Activated CD8-positive, alpha-beta memory T cell treated with anti-CD3 and anti-CD28 coated beads, Interleukin-2, amount 50 U/mL, for 24 hours (primary cell): Measurements from ENCODE around the gene TMC7.
"Not testable (repeated sequence)": the region's sequence is repeated elsewhere in the genome, so short reads cannot be mapped to it uniquely, and the experiment has no call there.

Source experiments
- DNase-seq: peaks from one replicate; pipeline ENCODE4 v3.0.0-alpha.2; 2020; ENCODE audit errors: extremely low read depth

The TMC7 gene

DNA sequence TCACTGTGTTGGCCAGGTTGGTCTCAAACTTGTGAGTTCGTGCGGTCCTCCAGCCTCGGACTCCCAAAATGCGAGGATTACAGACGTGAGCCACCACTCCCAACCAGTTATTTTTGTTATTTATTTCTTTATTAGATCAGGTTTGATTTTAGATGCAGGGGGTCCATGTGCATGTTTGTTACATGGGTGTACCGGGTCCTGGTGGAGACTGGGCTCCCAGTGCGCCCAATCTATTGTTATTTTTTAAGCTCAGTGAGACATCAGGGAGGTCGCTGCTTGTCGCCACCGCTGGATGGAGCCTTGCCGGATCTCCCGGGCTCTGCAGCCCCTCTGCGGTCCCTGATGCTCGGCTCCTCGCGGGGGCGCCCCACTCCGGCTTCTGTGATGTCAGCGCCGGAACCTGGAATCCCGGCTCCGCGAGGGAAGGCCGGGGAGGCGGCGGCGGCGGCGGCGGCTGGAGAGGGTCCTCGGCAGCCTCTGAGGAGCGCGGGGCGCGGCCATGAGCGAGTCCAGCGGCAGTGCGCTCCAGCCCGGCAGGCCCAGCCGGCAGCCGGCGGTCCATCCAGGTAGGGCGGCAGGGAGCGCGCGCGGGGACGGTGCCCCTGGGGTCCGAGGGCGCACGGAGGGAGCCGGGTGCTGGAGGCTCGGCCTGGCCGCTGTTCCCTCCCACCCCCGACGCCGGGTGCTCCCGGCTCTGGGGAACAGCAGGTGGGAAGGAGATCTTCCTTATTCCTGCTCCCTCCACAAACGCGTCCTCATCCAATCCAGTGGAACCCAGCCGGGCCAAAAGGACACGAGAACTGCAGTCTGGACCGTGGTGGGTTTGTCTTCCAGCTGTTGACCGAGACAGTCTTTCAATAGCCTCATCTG lies at the start of gene TMC7:
Gene TMC7, plus strand, starts transcription at position 370 of the 870 bp plus-strand sequence. Its CDS starts 130 bp downstream, at position 500.
- no peak for DNase-seq

GRCh38 chr16:18936727-18937340 lies 46.9 kb upstream of the TMC7 start:
- DNase-seq: no peak

DNA sequence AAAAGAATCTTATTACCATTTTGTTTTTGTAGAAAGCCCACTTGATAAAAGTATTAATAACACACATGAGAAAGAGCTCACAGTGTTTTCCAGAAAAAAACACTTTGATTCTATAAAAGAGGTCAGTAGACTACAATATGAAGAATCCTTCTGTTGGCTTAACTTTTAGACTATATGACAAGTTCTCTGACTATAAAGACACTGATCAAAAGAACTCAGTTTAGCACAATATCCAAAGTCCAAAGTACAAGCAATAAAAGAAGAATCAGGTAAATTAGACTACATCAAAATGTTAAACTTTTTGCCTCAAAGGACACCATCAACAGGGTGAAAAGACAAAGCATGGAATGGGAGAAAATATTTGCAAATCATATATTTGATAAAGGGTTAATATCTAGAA lies 46.3 kb upstream of the TMC7 start:
- DNase-seq: no peak

DNA sequence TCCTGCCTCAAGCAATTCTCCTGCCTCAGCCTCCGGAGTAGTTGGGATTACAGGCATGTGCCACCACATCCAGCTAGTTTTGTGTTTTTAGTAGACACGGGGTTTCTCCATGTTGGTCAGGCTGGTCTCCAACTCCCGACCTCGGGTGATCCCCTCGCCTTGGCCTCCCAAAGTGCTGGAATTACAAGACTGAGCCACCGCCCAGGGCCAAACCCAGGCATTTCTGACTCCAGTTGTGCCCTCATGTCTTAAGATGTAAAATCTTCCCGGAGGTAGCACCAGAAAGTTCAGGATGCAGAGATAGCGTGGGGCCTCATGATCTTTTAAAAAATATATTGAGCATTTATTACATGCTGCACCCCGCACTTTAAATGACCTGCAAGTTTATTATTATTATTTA lies 44.7 kb upstream of the TMC7 start:
- DNase-seq: no peak

- DNase-seq: no peak
Measured at GRCh38 chr16:18941471-18941870, 42.3 kb upstream of the TMC7 start.

DNA sequence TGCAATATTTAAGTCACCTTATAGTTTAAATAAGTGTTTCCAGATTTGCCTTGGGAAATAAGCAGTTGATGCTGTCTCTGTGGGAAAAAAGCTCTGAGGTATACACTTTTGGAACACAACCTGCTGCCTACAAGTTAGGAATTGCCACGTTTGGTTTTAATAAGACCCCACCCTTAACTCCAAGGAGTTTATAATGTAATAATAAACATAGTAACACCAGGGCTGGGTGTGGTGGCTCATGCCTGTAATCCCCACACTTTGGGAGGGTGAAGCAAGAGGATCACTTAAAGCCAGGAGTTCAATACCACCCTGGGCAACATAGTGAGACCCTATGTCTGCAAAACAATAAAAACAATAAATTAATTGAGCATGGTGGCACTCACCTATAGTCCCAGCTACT lies 41.7 kb upstream of the TMC7 start:
- DNase-seq: no peak

DNA sequence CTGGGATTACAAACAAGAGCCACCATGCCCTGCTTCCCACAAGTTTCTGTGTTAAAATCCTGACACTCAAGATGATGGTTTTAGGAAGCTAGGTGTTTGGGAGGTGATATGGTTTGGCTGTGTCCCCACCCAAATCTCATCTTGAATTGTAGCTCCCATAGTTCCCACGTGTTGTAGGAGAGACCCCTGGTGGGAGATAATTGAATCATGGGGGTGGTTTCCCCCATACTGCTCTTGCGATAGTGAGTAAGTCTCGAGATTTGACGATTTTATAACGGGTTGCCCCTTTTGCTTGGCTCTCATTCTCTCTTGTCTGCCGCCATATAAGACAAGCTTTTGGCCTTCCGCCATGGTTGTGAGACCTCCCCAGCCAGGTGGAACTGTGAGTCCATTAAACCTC lies 40.3 kb upstream of the TMC7 start:
- no peak for DNase-seq

DNA sequence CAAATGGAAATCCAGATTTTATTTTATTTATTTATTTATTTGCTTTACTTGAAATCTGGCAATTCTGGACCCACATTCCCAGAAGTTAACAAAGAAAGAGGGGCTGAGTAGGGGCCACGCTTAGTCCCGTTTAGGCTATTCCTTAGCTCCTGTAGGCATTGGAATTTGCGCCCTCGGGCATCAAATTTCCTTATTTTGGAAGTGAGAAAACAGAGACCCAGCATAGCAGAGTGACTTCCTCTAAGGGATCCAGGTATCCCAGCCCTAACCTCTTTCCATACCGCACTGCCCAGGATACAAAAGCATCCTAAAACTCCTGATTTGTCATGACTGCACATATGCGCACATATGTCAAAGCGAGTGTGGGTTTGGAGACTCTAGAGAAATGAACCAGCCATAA lies 38.5 kb upstream of the TMC7 start:
- no peak for DNase-seq

GRCh38 chr16:18948372-18949020 lies 35.2 kb upstream of the TMC7 start:
- DNase-seq: no peak

- DNase-seq: no peak
Measured at GRCh38 chr16:18950469-18951185, 33.1 kb upstream of the TMC7 start.

GRCh38 chr16:18953547-18953946 lies 30.2 kb upstream of the TMC7 start:
- no peak for DNase-seq

DNA sequence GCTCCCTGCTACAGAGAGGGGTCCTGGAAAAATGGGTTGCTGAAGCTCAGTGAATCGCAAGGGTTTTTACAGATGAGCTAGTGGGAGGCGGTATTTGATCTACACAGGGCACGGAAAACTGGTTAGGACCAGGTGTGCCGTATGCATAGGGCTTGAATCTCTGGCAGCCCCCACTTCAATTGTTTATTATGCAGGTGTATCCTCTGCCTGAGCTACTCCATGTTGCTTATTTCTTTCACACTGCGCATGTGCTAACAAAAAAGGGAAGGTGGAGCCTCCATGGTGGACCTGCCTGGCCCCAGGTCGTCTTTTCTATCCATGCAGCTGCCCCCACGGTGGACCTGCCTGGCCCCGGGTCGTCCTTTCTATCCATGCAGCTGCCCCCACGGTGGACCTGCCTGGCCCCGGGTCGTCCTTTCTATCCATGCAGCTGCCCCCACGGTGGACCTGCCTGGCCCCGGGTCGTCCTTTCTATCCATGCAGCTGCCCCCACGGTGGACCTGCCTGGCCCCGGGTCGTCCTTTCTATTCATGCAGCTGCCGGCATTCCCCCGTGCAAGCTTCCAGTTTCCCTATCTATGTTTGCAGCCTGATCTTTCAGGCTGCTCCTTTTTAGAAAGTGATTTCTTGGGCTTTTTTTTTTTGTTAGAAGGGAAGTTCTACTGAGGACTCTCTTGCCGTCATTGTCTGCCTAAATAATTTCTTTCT lies 27.7 kb upstream of the TMC7 start:
- not testable (repeated sequence) for DNase-seq

GRCh38 chr16:18956658-18957241 lies 27.0 kb upstream of the TMC7 start:
- not testable (repeated sequence) for DNase-seq

GRCh38 chr16:18958621-18959029 lies 25.1 kb upstream of the TMC7 start:
- no peak for DNase-seq

DNA sequence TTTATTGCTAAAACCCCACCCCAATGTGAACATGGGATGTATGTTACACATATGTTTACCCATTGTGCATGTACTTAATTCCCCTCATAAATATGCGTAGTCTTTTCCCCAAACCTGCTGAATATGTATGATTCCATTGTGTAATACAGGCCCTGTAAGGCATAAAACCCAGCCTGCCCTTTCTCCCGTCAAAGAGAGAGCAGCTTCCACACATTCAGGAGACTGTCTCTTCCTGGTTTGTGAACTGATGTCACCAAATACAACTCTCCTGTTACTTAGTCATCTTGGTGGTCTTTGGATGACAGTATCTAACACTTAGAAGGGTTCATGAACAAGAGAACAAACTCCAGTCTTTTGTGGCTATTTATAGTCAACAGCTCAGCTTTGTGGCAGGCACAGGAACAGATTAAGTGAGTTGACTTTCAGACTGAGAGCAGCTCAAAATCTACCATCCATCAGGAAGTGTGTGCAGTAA lies 24.7 kb upstream of the TMC7 start:
- no peak for DNase-seq

GRCh38 chr16:18965555-18965954 lies 18.2 kb upstream of the TMC7 start:
- no peak for DNase-seq

DNA sequence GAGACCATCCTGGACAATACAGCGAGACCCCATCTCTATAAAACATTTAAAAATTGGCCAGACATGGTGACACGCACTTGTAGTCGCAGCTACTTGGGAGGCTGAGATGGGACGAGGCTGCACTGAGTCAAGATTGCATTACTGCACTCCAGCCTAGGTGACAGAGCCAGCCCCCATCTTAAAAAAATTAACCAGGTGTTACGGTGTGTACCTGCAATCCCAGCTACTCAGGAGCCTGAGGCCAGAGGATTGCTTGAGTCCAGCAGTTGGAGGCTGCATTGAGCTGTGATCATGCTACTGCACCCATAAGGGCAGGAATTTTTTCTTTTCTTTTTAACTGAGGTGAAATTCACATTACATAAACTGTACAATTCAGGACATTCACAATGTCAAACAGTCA lies 16.9 kb upstream of the TMC7 start:
- no peak for DNase-seq

GRCh38 chr16:18969050-18969854 lies 14.5 kb upstream of the TMC7 start:
- peak; percentile 39 for DNase-seq

- DNase-seq: no peak
Measured at GRCh38 chr16:18969855-18970240, 13.9 kb upstream of the TMC7 start.

GRCh38 chr16:18975109-18975508 lies 8.6 kb upstream of the TMC7 start:
- no peak for DNase-seq
